ENCODE measurements around the gene LCE1E.

DNA sequence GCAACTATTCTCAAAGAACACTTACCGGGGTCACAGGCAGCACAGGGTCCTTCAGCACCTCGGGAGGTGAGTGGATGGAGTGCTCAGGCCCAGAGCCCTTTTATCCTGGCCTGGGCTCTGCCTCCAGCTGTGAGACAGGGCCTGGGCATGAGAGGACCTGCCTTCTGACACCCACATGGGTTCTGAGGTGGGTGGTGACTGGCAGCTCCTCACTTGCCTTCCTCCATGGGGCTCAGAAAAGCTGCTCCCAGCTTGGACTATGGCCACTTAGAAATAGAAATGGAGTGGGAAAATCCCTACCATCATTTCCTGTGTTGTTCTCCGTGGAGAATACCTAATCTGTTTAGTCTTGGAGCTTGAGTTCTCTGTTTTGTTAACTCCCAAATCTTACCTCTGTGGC, 20.5 kb downstream of the LCE1E start, which contains the start of gene LCE1C:
- TF ChIP-seq CTCF (IDR thresholded peaks at IDR 0.05) (no peak), CHD2 (IDR thresholded peaks at IDR 0.05; ENCODE audit: low read length, partially characterized antibody) (no peak), RCOR1 (IDR thresholded peaks at IDR 0.05; ENCODE audit: low read depth, low read length) (no peak), E2F6 (IDR thresholded peaks at IDR 0.05; ENCODE audit: borderline replicate concordance, low read depth) (no peak), EP300 (IDR thresholded peaks at IDR 0.05) (no peak), KDM5A (IDR thresholded peaks at IDR 0.05) (no peak), POLR2AphosphoS2 (conservative IDR thresholded peaks at IDR 0.05; ENCODE audit: low read length) (no peak), RAD21 (conservative IDR thresholded peaks at IDR 0.05 in 1 of 2, IDR thresholded peaks at IDR 0.05 in 1 of 2) (no peak), POLR2A (IDR thresholded peaks at IDR 0.05; ENCODE audit: low read length) (no peak), REST (IDR thresholded peaks at IDR 0.05) (no peak), HOXB13 (CRISPR knock-in tag; IDR thresholded peaks at IDR 0.05; ENCODE audit: low read depth) (no peak), FOSB (CRISPR knock-in tag; IDR thresholded peaks at IDR 0.05) (no peak), TP53 (CRISPR knock-in tag; IDR thresholded peaks at IDR 0.05) (no peak), HOXB5 (CRISPR knock-in tag; IDR thresholded peaks at IDR 0.05) (no peak)
